HG02571 (cell line): Measurements from ENCODE around the gene TUT7.
"Not testable (repeated sequence)": the region's sequence is repeated elsewhere in the genome, so short reads cannot be mapped to it uniquely, and the experiment has no call there.

ENCODE experiments used
- ATAC-seq: cut with Tn5 transposase; IDR thresholded peaks from one replicate; pipeline ENCODE4 v1.9.1; 2021; ENCODE audit warnings: mild to moderate bottlenecking, moderate library complexity; ENCODE audit not compliant: unreplicated experiment

The TUT7 gene

DNA sequence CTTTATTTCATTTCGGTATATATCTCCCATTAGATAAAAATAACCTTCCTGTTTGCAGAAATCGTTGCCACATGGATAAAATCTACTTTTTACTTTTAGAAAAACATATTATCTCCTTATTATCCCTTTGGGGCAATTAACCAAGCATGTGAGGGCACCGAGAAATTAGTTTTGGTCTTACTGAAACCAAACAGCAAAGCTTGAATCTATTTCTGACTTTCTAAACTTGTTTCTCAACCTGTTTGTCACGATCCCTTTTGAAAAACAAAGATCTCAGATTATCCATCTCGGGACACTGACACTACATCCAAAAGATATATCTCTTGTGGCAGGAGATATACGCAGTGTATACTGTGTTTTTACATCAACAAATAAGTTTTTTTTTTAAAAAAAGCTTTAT, 2.3 kb downstream of the TUT7 start:
- ATAC-seq = no peak

DNA sequence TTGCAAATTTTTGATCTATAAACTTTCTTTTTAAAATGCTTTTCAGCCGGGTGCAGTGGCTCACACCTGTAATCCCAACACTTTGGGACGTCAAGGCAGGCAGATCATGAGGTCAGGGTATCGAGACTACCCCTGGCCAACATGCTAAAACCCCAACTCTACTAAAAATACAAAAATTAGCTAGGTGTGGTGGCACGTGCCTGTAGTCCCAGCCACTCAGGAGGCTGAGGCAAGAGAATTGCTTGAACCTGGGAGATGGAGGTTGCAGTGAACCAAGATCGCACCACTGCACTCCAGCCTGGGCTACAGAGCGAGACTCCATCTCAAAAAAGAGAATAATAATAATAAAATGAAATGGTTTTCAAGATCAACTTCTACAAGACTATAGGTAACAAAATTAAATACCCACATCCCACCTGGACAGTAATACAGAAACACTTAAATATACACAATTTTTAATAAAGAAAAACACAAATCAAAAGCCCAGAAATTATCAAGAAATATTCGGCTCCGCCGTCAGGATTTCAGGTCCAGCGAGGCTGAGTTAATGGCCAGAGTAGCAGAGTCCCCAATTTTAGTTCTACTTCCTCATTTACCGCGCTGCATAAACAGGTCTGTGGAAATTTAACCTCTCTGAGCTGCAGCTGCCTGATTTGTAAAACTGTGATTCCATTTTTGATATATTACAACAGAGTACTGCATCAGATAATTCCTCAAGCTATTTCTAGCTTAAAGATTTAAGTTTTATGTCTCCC, 4.0 kb downstream of the TUT7 start:
- ATAC-seq = no peak

DNA sequence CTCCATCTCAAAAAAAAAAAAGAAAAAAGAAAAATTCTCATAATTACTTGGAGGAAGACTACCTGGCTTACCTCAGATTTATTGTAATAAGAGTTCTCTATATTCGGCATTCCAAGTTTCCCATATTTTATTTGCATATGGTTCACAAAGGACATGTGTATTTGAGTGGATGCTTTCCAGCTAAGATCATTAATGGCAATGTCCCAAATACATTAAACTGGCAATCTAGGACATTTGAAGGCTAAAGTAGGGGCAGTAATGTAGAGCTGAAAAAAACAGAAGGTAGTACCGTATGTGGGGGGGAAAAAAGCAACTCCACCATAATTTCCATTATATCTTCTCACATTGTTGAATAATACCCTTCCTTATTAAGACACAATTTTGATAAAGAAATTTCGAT, 4.9 kb downstream of the TUT7 start:
- no peak for ATAC-seq

DNA sequence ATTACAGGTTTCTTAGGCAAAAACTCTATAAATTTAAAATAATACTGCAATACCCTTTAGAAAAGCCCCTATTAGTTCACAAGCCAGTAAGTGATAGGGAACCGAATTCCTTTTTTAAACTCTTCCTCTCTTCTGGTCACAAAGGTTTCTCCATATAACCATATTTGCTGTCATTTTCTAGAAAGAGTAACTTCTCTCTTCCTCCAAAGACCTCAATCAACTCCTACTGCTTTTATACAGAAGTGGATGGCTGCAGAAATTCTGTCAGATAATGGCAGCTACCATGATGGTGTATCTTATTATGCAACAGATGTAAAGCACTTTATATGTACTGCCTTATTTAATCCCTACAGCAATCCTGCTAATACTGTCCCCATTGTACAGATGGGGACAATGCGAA, 6.2 kb downstream of the TUT7 start:
- ATAC-seq = no peak

DNA sequence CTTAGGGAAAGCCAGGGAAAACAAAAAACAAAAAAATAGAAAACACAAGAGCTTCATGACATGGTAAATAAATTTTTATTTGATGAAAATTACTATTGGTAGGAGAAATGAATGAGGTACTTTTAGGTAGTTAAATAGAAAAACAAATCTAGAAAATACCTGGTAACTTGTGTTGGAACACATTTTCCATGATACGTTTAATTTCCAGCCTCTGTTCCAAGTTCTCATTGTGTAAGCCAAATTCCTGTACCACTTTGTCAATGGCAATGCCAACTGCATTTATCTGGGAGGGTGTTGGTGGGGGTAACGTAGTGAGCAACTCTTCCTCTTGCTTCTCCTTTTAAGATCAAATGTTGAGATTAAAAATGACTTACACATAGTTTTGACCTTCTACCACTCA, 9.4 kb downstream of the TUT7 start:
- no peak for ATAC-seq

DNA sequence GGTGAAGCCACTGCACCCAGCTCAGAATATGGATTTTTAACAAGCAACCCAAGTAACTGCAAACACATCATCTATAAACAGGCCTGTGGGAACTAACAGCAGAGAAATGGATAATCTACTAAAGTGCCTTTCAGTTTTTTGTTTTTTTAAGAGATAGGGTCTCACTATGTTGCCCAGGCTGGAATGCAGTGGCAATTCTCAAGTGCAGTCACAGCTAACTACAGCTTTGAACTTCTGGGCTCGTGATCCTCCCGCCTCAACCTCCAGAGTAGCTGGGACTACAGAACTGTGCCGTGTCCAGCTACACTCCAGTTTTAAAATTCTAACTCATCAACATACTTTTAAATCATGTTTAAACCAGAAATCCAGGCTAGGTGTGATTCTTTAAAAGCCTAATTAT, 11.9 kb downstream of the TUT7 start:
- no peak for ATAC-seq

DNA sequence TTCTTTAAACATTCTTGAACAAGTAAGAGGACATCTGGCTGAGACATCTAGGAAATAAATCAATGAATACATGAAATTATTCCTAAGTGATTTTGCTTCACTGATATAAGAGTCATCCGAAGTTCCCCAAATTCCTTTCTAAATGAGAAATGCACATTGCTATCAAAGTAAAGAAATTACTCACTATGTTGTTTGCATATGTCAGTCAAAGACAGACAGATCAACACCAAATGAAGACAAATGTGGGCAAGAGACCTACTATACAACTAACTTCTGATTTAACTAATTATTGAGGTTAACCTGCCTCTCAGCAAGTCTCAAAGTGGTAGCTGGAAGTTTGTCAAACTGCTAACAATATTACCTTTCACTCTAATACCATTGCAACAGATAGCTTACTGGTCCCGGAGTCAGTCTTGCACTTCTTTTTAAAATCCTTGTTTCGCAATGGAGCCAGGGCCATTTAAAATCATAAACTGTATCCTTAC, 13.2 kb downstream of the TUT7 start:
- no peak for ATAC-seq

DNA sequence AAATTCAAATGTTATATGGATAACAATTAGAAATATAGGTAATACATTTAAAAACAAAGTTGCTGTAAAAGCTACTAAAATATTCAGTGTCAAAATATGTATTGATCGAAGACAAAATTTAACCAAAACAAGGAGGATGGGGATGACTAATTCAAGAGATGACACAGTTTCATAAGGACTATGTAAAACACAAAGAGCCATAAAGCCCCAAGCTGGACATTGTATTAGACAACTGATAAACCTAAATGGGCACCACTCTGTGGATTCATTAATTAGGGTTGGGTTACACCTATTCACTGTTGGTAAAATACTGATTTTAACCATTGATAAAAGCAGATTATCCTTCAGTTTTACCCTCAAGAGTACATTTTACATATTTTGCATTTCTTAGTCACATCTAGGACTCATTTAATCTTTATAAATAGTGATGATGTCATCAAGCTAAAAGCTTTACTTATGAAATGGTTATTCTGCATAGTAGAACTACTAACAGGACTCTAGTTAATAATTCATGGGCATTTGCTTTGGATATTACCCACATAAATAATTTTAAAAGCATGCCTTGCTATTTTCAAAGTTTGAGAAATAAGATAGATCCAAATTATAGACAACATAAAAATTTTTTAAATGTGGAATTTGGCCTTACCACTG, 13.7 kb downstream of the TUT7 start:
- ATAC-seq = no peak

DNA sequence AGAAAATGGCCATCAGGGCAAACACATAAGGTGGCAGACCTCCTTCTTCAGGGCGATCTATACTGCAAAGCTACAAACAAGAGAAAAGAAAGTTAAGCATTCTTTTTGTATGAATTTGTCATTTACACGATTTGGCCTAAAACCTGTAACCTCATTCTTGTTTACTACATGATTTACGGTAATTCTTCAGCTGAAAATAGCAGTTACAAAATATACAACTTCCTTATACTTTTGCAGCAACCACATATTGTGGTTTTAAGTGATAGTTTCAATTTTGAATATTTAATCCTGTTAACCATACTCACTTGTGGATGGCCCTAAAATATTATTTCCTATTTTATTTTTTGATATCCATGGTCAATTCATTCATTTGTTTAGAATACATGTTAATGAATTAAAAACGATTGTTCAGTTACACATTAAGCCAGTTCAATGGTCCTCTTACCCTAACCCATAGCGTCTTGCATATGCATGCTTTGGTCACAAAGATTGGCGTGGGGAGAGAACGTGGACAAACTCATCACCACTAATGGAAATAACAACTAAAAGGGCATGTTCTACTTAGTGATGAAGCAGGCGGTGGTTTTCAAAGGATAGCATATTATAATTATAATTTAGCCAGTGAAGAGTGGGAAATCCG, 16.6 kb downstream of the TUT7 start:
- ATAC-seq = no peak

DNA sequence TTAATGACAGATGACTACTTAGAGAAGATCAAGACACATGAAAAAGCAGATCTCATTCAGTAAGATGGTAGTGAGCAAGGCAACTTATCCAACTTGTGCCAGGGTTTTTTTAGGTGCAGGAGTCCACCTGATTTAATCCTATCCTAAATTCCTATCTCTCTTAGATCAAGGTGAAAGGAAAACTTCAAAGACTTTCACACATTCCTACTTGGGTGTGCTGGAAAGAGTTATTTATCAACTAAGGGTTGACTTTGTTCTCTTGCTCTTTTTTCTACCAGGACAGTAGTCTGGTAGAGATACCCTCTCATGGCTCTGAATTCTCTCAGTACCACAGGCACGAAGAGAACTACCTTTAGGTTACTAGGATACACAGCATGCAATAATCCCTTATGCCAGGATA, 18.2 kb downstream of the TUT7 start:
- no peak for ATAC-seq

DNA sequence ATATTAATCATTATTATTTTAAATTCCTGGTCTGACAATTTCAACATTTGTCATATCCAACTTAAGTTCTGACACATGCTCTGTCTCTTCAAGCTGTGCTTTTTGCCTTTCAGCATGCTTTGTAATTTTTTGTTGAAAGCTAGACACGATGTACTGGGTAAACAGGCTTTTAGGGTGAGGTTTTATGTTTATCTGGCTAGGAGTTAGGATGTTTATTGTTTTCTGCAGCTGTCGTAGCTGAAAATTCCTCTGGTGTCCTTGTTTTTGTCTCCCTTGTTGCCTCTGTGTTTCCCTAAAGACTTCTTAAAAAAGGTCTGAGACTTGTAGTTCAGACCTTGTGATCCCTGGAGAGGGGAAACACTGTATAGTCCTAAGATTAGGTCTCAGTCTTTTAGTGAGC, 20.6 kb downstream of the TUT7 start:
- ATAC-seq = no peak

DNA sequence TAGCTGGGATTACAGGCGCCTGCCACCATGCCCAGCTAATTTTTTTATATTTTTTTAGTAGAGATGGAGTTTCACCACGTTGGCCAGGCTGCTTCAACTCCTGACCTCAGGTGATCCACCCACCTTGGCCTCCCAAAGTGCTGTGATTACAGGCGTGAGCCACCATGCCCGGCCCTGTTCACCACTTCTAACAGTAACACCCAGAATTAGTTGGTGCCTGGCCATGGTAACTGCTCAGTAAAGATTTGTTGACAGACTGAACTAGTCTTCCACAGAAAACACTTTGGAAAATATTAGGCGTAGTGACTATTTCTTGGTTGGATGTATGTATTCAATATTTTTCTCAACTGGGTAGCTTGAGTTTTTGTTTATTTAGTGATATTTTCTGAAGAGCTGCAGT, 24.0 kb downstream of the TUT7 start:
- no peak for ATAC-seq

DNA sequence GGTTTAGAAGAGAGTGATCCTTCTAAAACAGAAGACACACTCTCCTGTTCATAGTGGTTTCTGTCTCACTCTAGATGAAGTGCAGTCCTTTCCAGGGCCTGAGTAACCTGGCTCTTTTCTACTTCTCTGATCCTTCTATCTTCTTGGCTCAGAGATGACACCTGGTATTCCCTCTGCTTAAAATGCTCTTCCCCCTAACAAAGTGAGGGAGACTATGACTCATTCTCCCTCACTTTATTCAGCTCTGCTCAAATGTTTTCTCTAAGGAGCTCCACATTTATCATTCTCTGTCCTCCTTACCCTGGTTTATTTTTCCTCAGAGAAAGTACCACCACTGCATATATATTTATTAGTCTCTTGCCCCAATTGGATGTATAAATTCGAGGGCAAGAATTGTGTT, 24.6 kb downstream of the TUT7 start:
- ATAC-seq = no peak

DNA sequence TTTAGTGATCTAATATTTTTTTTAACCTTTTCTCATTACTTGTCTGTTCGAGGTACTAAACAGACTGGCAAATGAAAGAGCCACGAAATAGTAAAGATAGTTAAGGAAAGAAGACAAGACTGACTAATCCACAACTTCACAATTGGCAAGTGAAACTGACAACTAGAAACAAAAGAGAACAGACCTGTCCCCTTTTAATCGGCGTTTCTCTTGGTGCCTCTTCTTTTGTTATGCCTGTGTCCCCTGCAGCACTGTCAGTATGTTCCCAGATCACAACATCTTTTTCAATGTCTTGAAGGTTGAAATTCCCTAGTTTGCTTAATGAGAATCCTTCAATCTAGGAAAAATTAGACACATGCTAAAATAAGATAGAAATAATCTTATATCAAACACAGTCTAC, 26.1 kb downstream of the TUT7 start:
- ATAC-seq = no peak

DNA sequence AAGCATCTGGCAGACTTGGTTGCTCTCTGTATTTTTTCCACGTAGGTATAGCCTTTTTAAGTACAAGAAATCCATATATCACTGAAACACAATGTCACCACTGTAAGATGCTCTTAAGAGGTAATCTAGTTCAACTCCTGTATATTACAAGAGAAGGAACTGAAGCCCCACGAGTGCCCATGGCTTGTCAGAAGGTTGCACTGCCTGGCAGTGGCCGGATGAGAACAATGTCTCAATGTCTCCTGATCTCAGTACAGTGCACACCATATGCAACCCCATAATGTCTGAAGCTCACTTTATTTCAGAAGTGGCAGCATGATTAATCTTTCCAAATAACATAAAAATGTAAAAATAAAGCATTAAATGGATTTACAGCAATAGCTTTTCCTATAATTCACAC, 27.7 kb downstream of the TUT7 start:
- no peak for ATAC-seq

DNA sequence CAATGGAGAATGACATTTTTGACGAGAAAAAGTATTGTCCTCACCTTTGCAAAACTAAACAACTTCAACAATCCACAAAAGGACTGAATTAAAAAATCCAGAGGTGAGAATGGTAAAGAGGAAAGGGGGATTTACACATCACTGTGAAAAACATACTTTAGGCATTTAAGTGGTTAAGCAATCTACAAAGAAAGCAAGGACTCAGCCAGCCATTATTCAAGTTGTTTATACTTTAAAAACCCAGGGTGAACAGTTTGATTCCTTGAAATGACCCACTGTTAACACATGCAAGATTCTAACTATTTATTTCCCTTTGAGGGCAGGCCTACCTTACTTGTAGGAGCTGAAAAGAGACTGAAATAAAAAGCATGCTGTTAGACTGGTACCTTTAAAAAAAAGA, 29.3 kb downstream of the TUT7 start:
- ATAC-seq = no peak

DNA sequence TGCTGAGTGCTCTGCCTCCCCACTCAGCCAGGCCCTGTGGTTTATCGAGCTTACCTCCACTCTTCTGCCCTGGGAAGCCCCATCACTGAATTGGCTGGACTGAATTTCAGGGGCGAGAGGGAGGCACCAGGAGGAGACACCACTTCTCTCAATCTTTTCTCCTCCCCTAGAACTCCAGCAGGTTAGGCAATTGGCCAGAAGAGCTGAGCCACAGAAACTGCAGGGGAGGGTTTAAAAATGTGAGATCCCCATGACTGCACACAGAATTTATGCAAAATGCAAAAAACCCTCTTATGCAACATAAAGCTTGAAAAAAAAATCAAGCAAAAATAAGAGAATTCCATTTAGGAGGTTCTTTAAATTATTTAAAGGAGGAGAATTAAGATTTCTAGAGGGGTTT, 29.9 kb downstream of the TUT7 start:
- no peak for ATAC-seq

DNA sequence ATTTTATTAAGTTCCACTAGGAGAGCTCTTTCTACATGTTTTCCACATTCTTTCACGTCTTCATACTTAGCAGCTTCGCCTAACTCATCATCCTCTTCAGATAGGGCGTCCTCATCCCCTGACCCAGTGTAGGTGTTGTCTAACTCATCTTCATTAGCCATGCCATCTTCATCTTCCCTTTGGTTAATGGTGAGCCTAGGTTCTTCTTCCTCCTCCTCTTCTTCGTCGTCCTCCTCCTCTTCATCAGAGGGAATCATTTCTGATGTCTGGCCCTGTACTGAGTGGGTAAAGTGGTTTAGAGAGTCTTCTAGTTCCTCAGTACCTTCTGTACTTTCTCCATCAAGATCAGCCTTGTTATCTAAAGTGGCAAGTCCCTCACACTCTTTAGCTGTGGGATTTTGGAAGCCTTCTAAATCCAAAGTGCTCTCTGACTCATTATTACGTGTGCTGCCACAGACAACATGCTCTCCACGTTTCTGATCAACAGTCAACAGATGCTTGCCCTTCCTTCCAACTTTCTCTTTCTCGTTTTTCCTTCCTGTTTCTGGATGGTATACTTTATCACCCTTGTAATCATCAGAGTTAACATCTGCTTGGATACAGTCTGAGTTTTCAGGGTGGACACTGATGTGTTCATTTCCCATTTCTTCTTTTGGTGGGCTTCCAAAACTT, 31.1 kb downstream of the TUT7 start:
- ATAC-seq = no peak

DNA sequence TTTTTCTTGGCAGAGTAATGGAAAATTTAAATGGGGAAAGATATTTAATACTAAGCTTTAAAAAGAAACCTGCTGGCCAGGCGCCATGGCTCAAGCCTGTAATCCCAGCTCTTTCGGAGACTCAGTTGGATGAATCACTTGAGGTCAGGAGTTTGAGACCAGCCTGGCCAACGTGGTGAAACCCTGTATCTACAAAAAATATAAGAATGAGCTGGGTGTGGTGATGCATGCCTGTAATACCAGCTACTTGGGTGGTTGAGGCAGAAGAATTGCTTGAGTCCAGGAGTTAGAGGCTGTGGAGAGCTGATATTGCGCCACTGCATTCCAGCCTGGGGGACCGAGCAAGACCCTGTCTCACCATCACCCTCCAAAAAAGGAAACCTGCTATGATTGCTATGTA, 32.8 kb downstream of the TUT7 start:
- no peak for ATAC-seq

DNA sequence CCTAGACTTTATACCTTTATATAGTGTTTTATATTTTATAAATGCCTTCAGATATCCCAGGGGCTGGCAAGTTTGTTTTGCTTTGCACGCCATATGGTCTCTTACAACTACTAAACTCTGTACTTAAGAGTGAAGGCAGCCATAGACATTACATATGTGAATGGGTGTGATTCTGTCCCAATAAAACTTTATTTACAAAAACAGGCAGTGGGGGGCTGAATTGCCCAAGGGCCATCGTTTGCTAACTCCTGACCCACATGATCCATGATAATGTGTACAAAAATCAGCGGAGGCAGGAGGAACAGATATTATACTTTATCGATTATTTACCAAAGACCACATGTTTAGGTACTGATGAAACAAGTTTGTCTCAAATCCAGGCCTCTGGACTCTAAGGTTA, 36.0 kb downstream of the TUT7 start:
- no peak for ATAC-seq

DNA sequence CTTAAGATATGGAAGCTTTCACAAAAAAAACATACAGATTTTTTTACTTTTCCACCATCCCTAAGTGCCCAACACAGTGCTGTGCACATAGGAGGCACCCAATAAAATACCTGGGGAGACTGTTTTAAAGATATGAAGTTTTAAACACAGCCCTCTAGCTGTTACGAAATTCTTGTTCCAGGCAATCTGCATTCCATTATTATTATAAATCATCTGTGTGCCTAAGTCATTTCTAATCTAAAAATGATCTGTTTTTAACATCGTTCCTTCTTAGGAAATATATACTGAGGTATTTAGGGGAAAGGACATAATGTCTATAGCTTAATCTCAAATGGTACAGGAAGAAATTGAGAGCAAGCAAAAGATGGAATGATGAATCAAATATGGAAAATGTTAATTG, 39.1 kb downstream of the TUT7 start:
- ATAC-seq = no peak

DNA sequence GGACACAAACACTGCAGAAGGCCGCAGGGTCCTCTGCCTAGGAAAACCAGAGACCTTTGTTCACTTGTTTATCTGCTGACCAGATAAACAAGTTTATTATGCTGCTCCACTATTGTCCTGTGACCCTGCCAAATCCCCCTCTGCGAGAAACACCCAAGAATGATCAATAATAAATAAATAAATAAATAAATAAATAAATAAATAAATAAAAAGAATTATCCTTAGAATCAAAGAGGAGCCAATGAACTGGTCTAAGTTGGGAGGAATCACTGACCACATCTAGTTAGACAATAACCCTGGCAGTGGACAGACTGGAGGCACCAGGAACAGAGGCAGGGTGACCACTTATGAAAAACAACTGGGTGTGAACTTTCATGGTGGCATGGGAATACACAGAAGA, 41.3 kb downstream of the TUT7 start:
- not testable (repeated sequence) for ATAC-seq
